Endothelial cell of umbilical vein (primary cell): ENCODE data around the gene LRRC47. TPM values are rescaled to one million over a fixed set of nuclear protein-coding genes. Genes with fewer than 3 reads are reported as not detected.

ENCODE experiments used
- BruUV-seq: library from RNA; stranded (reverse); fragments of 400-500 nt; replicated peaks from 2 replicates; lab custom pipeline; 2021; lab: Mats Ljungman, UMichigan
- CTCF ChIA-PET: fragments of 300-600, 350-600 bp; sonication (Branson Sonifier 250); formaldehyde crosslinking; loops from one replicate; lab custom pipeline; 2021; ENCODE audit warnings: antibody characterized with exemption, inconsistent platforms; lab: Charles Lee
- POLR2A ChIA-PET: fragments of 300-600, 350-600 bp; sonication (Branson Sonifier 250); formaldehyde crosslinking; loops from one replicate; lab custom pipeline; 2021; ENCODE audit warnings: antibody characterized with exemption, inconsistent platforms; lab: Charles Lee
- DNase-seq: peaks from one replicate; pipeline ENCODE4 v3.0.0-alpha.2; 2011; ENCODE audit warnings: low read depth, low spot score
- FAIRE-seq: peaks from 2 replicates; lab custom pipeline; 2011; peaks lifted over from hg19 to GRCh38; lab: Jason Lieb, UNC
- H2AFZ ChIP-seq: 2 replicates; pipeline ENCODE4 v1.6.0; 2012; ENCODE audit warnings: low read depth, low read length, control low read depth, inconsistent platforms
- H3K27ac ChIP-seq: 2 replicates; pipeline ENCODE4 v1.5.1; 2011; ENCODE audit warnings: low read depth, mild to moderate bottlenecking, control low read depth, low read length, moderate library complexity; ENCODE audit not compliant: insufficient read depth
- H3K27me3 ChIP-seq, 2 experiments: 2 replicates each; pipeline versions ENCODE4 v1.6.0 to v1.6.1; 2011; ENCODE audit warnings: low read length in 2 of 2, mixed read lengths in 1 of 2; ENCODE audit not compliant: control insufficient read depth in 2 of 2, insufficient read depth in 2 of 2
- H3K36me3 ChIP-seq, 2 experiments: 2 replicates in 1 of 2; 3 replicates in 1 of 2; pipeline ENCODE4 v1.5.1; 2011; ENCODE audit warnings: low read length in 2 of 2, mild to moderate bottlenecking in 1 of 2, moderate library complexity in 1 of 2; ENCODE audit not compliant: control insufficient read depth in 2 of 2, insufficient read depth in 2 of 2; ENCODE audit errors: extremely low read depth in 1 of 2
- H3K4me1 ChIP-seq: 3 replicates; pipeline ENCODE4 v1.5.1; 2011; ENCODE audit warnings: mild to moderate bottlenecking, low read length; ENCODE audit not compliant: control insufficient read depth, insufficient read depth; ENCODE audit errors: extremely low read depth
- H3K4me2 ChIP-seq: 2 replicates; pipeline ENCODE4 v1.6.1; 2011; ENCODE audit warnings: low read length, control low read depth, mixed read lengths; ENCODE audit not compliant: insufficient read depth
- H3K4me3 ChIP-seq, 3 experiments: fragments of 200-600 bp in 1 of 3; sonication (generic), shearing (Covaris generic) in 1 of 3; replicated peaks in 1 of 3; 2 replicates each; pipeline ENCODE4 v1.5.1; 2011 to 2016; ENCODE audit warnings: control low read depth in 3 of 3, low read length in 3 of 3, mild to moderate bottlenecking in 2 of 3, inconsistent platforms in 1 of 3, low read depth in 1 of 3, moderate library complexity in 1 of 3; ENCODE audit not compliant: insufficient read depth in 1 of 3
- H3K79me2 ChIP-seq: 2 replicates; pipeline ENCODE4 v1.6.0; 2012; ENCODE audit warnings: low read length, inconsistent platforms; ENCODE audit not compliant: control insufficient read depth, insufficient read depth
- H3K9ac ChIP-seq: replicated peaks from 2 replicates; pipeline ENCODE3; 2011; ENCODE audit warnings: low read length, control low read depth; ENCODE audit not compliant: insufficient read depth; ENCODE audit errors: extremely low read depth
- H3K9me1 ChIP-seq: replicated peaks from 3 replicates; pipeline ENCODE4 v1.6.0; 2011; ENCODE audit warnings: mild to moderate bottlenecking, low read length; ENCODE audit not compliant: control insufficient read depth, insufficient read depth; ENCODE audit errors: extremely low read depth
- H3K9me3 ChIP-seq: replicated peaks from 2 replicates; pipeline ENCODE4 v1.5.1; 2012; ENCODE audit warnings: low read length, inconsistent platforms; ENCODE audit not compliant: control insufficient read depth, insufficient read depth
- H4K20me1 ChIP-seq: replicated peaks from 2 replicates; pipeline ENCODE3; 2011; ENCODE audit warnings: mild to moderate bottlenecking, low read length; ENCODE audit not compliant: control insufficient read depth, insufficient read depth; ENCODE audit errors: extremely low read depth
- EZH2 ChIP-seq: IDR thresholded peaks from 2 replicates; pipeline ENCODE4 v1.6.1; 2012; ENCODE audit warnings: borderline replicate concordance, low read depth, mild to moderate bottlenecking, moderate library complexity, low read length, inconsistent platforms; ENCODE audit not compliant: severe bottlenecking
- FOS ChIP-seq: IDR thresholded peaks from 2 replicates; pipeline ENCODE4 v1.6.1; 2011; ENCODE audit warnings: mild to moderate bottlenecking, low read length, moderate library complexity, borderline replicate concordance; ENCODE audit not compliant: insufficient read depth
- GATA2 ChIP-seq: IDR thresholded peaks from 2 replicates; pipeline ENCODE4 v1.7.0; 2011; ENCODE audit warnings: low read depth, mild to moderate bottlenecking, moderate library complexity, mixed read lengths, low read length; ENCODE audit not compliant: insufficient read length, insufficient read depth
- JUN ChIP-seq: IDR thresholded peaks from 2 replicates; pipeline ENCODE4 v1.6.1; 2011; ENCODE audit warnings: borderline replicate concordance, low read depth; ENCODE audit not compliant: insufficient read length, insufficient read depth
- MAX ChIP-seq: IDR thresholded peaks from 2 replicates; pipeline ENCODE4 v1.6.1; 2011; ENCODE audit not compliant: insufficient read depth, insufficient read length
- MYC ChIP-seq: IDR thresholded peaks from one replicate; pipeline ENCODE4 v1.6.1; 2011; ENCODE audit warnings: mild to moderate bottlenecking, low read depth, low read length
- POLR2A ChIP-seq: IDR thresholded peaks from 2 replicates; pipeline ENCODE4 v1.6.1; 2012; ENCODE audit warnings: low read depth, mild to moderate bottlenecking, control low read depth, low read length
- POLR2AphosphoS5 ChIP-seq: IDR thresholded peaks from 2 replicates; pipeline ENCODE4 v1.6.1; 2012; ENCODE audit warnings: low read depth, mild to moderate bottlenecking, control low read depth, low read length, moderate library complexity; ENCODE audit not compliant: insufficient read depth
- dilution Hi-C: fragments of 300-500 bp; cut with MboI; formaldehyde crosslinking; loops from one replicate; pipeline ENCODE4 v1.15.0; 2019; ENCODE audit warnings: low sequenced_read_pairs; ENCODE audit not compliant: extremely low pct_ligation_motif_present
- intact Hi-C: fragments of 100-400 bp; cut with micrococcal nuclease; formaldehyde crosslinking; loops from one replicate; pipeline ENCODE4 v1.10.0; 2022
- polyA plus RNA-seq, 4 experiments: library from polyadenylated mRNA; depleted of rRNA in 3 of 4; stranded (reverse) in 3 of 4; unstranded in 1 of 4; fragments of >200 nt; gene quantifications; 2 replicates each; pipeline versions ENCODE4 v1.2.1 to v1.2.3, GENCODE V29; 2011 to 2012; ENCODE audit warnings: missing spikeins in 1 of 4
- total RNA-seq: library from RNA; stranded (reverse); gene quantifications from 2 replicates; pipeline ENCODE4 v1.2.3, GENCODE V29; 2021
- TF ChIP-seq, protein P1 (sequence below), 2 donors: IDR thresholded peaks; 1 replicate in 1 of 2; 2 replicates in 1 of 2; pipeline ENCODE4 v1.5.1; 2011; ENCODE audit warnings: low read length in 2 of 2, mild to moderate bottlenecking in 2 of 2, moderate library complexity in 2 of 2, control low read depth in 1 of 2, inconsistent platforms in 1 of 2, low read depth in 1 of 2; ENCODE audit not compliant: insufficient read depth in 1 of 2; ENCODE audit errors: extremely low read depth in 1 of 2

The LRRC47 gene
- total and polyA plus RNA-seq, 2 donors (not counting 3 experiments of a cell fraction or from before 2014, with no cell fraction given): 23.7 to 42.5 TPM

- ChIA-PET CTCF (interaction anchor here (1.6 kb wide), 1 partner anchor 52 kb away, joined by 5 read pairs; no protein-coding TSS in a partner anchor), POLR2A (interaction anchor here (0.5 kb wide), 1 partner anchor 17 kb away, joined by 5 read pairs; no protein-coding TSS in a partner anchor)
- Histone ChIP-seq H3K9me3 (no peaks in the 10 kb centered on the region), H3K27me3 (no peaks in the 10 kb centered on the region), H4K20me1 (no peaks in the 10 kb centered on the region), H3K79me2 (no peaks in the 10 kb centered on the region), H2AFZ (no peak overlapping the region), H3K4me3 (no peak overlapping the region), H3K36me3 (peaks cover 3 to 23% of the 10 kb centered on the region in 2 experiments), H3K9ac (no peak overlapping the region), H3K27ac (no peak overlapping the region), H3K4me1 (no peaks in the 10 kb centered on the region), H3K9me1 (no peaks in the 10 kb centered on the region), H3K4me2 (no peak overlapping the region)
- DNase-seq (no peak), FAIRE-seq (no peak)
- dilution Hi-C loops (no loop called here), intact Hi-C loops (no loop called here)
- no TSS peak for BruUV-seq
- TF ChIP-seq GATA2 (no peak), POLR2AphosphoS5 (no peak), MYC (no peak), MAX (no peak), JUN (no peak), EZH2 (no peak), FOS (no peak), POLR2A (no peak)
- TF ChIP-seq, protein P1, sequence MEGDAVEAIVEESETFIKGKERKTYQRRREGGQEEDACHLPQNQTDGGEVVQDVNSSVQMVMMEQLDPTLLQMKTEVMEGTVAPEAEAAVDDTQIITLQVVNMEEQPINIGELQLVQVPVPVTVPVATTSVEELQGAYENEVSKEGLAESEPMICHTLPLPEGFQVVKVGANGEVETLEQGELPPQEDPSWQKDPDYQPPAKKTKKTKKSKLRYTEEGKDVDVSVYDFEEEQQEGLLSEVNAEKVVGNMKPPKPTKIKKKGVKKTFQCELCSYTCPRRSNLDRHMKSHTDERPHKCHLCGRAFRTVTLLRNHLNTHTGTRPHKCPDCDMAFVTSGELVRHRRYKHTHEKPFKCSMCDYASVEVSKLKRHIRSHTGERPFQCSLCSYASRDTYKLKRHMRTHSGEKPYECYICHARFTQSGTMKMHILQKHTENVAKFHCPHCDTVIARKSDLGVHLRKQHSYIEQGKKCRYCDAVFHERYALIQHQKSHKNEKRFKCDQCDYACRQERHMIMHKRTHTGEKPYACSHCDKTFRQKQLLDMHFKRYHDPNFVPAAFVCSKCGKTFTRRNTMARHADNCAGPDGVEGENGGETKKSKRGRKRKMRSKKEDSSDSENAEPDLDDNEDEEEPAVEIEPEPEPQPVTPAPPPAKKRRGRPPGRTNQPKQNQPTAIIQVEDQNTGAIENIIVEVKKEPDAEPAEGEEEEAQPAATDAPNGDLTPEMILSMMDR (IDR thresholded peaks at IDR 0.05; ENCODE audit: extremely low read depth in 1 of 2, insufficient read depth in 1 of 2, low read depth in 1 of 2, low read length in 2 of 2): no peak
These were observed 19.2 kb downstream of the LRRC47 start for GRCh38 chr1:3777078-3777547.
